ENCODE measurements around the gene PPP2R1A. TPM values are rescaled to one million over a fixed set of nuclear protein-coding genes. Genes with fewer than 3 reads are reported as not detected.
"Not testable (repeated sequence)": the region's sequence is repeated elsewhere in the genome, so short reads cannot be mapped to it uniquely, and the experiment has no call there.

The PPP2R1A gene
- total RNA-seq, 2 experiments from 2014 or later = 231 to 236 TPM

DNA sequence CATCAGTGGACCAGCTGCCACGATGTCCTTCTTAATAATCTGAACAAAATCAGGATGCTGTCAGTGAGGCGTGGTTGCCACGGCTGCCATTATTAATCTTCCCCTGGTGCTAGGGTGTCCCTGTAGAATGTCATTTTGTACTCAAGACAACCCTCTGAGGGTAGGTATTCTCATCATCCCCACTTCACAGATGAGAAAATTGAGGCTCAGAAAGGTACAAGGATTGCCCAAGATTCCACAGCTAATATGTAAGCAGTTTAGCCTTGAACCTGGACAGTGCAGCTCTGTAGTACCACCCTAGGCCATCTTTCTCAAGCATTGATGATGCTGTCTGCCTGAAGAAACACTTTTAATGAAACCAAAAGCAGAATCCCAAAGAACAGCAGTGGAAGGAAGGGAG lies 8.1 kb downstream of the PPP2R1A start:
- CTCF ChIA-PET = no interaction called here
- POLR2A ChIA-PET = interaction anchor here (1.2 kb wide), 1 partner anchor 9 kb away, joined by 3 read pairs; the partner anchor contains the start of gene PPP2R1A

- ChIA-PET CTCF (no interaction called here), POLR2A (interaction anchor here (1.2 kb wide), 1 partner anchor 9 kb away, joined by 3 read pairs; the partner anchor contains the start of gene PPP2R1A)
Observed at GRCh38 chr19:52198678-52199077, 8.8 kb downstream of the PPP2R1A start.

DNA sequence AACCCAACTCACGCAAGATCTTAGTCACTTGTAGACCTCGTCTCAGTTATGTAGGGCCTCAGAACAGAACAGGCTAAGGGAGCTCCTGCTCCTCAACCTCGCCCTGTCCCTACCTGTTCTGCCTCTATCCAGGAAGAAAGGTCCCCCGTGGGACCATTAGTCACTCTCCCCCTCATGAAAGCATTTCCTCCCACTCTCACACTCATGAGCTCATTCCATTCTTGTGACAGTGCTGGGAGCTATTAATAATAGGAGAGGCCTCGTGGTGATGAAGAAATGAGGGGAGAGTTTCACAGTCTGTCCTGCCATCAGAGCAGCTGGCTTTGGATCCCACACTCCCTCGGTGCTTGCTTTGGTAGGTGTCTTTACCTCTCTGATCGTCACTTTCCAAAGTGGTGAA lies 10.2 kb downstream of the PPP2R1A start:
- CTCF ChIA-PET = no interaction called here
- POLR2A ChIA-PET = no interaction called here

- CTCF ChIA-PET, POLR2A ChIA-PET: not testable (repeated sequence)
Observed at GRCh38 chr19:52200755-52201391, 11.0 kb downstream of the PPP2R1A start.

DNA sequence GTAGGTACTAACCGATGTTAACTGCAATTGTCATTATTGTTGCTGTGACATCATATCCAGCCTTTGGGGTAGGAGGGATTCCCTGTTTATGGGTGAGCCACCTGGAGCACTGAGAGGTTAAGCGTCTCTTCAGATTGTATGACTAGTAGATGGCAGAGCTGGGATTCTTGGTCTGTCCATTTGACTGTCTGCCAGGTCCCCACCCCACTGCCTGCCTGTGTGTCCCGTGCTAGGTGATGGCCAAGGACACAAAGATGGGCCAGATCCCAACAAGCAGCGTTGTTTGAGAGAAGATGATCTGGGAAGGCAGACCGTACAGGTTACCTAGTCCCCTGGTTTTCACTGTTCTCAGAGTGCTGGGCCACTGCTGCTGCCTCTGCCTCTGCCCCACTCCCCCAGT lies 16.6 kb downstream of the PPP2R1A start:
- POLR2A ChIA-PET = no interaction called here
- CTCF ChIA-PET = no interaction called here

- POLR2A ChIA-PET = no interaction called here
- CTCF ChIA-PET = interaction anchor here (1.0 kb wide), 1 partner anchor 490 kb away, joined by 3 read pairs; no protein-coding TSS in a partner anchor
Observed at GRCh38 chr19:52211203-52211602, 21.4 kb downstream of the PPP2R1A start.

DNA sequence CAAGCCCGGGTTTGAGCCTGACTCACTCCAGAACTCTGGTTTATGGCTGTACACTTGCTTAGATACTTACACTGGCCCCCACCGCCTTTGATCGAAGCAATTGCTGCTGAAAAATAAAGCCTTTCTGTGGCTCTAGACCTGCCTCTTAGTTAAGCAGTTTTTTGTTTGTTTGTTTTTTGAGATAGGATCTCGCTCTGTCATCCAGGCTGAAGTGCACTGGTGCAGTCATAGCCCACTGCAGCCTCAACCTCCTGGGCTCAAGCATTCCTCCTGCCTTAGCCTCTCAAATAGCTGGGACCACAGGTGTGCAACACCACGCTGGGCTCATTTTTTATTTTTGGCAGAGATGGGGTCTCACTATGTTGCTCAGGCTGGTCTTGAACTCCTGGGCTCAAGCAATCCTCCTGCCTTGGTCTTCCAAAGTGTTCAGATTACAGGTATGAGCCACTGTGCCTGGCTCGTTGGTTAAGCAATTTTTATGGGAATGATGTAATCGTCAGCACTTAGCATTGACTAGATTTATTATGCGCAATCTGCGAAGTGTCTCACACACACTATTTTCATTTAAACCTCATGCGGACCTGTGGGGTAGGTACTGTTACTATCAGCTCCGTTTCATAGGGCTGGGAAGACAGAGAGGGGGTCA lies 22.2 kb downstream of the PPP2R1A start:
- ChIA-PET CTCF (no interaction called here), POLR2A (no interaction called here)

- CTCF ChIA-PET = interaction anchor here (0.8 kb wide), 1 partner anchor 62 kb away, joined by 5 read pairs; no protein-coding TSS in a partner anchor
- POLR2A ChIA-PET = interaction anchor here (0.7 kb wide), 1 partner anchor 13 kb away, joined by 5 read pairs; no protein-coding TSS in a partner anchor
Observed at GRCh38 chr19:52212572-52213255, 22.9 kb downstream of the PPP2R1A start.

GRCh38 chr19:52214241-52214640 lies 24.4 kb downstream of the PPP2R1A start:
- CTCF ChIA-PET = no interaction called here
- POLR2A ChIA-PET = no interaction called here

DNA sequence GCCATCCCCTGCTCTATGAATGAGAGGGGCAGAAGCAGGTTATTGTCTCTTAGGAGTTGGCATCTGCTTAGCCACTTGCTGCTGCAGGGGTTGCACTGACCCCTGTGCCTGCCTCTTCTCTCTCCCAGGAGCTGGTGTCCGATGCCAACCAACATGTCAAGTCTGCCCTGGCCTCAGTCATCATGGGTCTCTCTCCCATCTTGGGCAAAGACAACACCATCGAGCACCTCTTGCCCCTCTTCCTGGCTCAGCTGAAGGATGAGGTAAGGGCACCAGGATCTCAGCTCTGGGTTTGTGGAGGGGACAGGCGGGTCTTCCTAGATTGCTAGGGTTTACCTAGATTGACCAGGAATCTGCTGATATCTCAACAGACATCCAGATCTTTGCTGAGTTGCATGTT lies 26.5 kb downstream of the PPP2R1A start:
- ChIA-PET CTCF (interaction anchor here (1.5 kb wide), 1 partner anchor 21 kb away, joined by 3 read pairs; no protein-coding TSS in a partner anchor), POLR2A (no interaction called here)

GRCh38 chr19:52217576-52217975 lies 27.7 kb downstream of the PPP2R1A start:
- ChIA-PET CTCF (interaction anchor here (1.5 kb wide), 1 partner anchor 20 kb away, joined by 3 read pairs; no protein-coding TSS in a partner anchor), POLR2A (no interaction called here)

DNA sequence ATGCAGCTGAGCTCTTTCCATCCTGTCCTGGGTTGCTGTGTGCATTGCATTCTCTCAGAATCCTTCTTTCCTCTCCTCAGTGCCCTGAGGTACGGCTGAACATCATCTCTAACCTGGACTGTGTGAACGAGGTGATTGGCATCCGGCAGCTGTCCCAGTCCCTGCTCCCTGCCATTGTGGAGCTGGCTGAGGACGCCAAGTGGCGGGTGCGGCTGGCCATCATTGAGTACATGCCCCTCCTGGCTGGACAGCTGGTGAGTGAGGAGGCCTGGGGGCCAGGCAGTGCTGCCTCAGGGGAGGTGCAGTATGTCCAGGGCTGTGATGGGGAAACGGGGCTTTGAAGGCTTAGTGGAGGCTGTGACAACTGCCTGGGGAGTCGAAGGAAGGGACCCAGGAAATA lies 29.8 kb downstream of the PPP2R1A start:
- CTCF ChIA-PET = interaction anchor here (1.2 kb wide), 1 partner anchor 18 kb away, joined by 3 read pairs; no protein-coding TSS in a partner anchor
- POLR2A ChIA-PET = no interaction called here

DNA sequence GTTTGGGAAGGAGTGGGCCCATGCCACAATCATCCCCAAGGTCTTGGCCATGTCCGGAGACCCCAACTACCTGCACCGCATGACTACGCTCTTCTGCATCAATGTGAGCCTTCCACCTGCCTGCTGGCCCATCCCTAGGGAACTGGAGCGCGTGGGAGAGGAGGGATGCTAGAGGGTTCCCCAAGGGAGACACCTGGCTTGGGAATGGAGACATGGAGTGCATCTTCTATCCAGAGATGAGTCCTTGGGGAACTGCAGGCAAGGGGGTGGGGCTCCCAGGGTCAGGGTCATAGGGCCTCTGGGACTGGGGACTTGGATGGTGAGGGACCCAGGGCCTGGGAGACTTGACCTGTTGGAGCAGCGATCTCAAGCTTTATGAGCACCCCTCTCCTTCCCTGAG lies 31.2 kb downstream of the PPP2R1A start:
- POLR2A ChIA-PET = no interaction called here
- CTCF ChIA-PET = no interaction called here

GRCh38 chr19:52221831-52222375 lies 32.1 kb downstream of the PPP2R1A start:
- ChIA-PET CTCF (no interaction called here), POLR2A (no interaction called here)

GRCh38 chr19:52224211-52224610 lies 34.4 kb downstream of the PPP2R1A start:
- CTCF ChIA-PET = interaction anchor here (0.7 kb wide), 1 partner anchor 114 kb away, joined by 4 read pairs; no protein-coding TSS in a partner anchor
- POLR2A ChIA-PET = no interaction called here

DNA sequence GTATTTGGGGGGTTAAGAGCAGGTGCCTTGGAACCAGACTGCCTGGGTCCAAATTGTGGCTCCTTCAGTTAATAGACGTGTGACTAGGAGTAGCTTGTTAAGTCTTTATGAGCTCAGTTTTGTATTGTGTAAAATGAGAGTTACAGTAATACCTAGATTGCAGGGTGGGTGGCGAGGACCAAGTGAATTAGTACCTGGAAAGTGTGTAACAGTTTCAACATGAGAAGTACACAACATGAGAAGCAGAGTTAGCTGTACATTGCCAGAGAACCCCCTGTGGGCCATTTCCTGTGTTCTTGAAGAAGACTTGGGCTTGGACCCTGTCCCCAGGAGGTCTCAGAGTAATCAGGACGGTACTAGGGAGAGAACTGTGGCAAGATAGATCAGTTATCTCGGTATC lies 36.8 kb downstream of the PPP2R1A start:
- POLR2A ChIA-PET = interaction anchor here (0.7 kb wide), 1 partner anchor 37 kb away, joined by 3 read pairs; the partner anchor contains the start of gene PPP2R1A
- CTCF ChIA-PET = interaction anchor here (1.4 kb wide), 1 partner anchor 9 kb away, joined by 3 read pairs; no protein-coding TSS in a partner anchor

DNA sequence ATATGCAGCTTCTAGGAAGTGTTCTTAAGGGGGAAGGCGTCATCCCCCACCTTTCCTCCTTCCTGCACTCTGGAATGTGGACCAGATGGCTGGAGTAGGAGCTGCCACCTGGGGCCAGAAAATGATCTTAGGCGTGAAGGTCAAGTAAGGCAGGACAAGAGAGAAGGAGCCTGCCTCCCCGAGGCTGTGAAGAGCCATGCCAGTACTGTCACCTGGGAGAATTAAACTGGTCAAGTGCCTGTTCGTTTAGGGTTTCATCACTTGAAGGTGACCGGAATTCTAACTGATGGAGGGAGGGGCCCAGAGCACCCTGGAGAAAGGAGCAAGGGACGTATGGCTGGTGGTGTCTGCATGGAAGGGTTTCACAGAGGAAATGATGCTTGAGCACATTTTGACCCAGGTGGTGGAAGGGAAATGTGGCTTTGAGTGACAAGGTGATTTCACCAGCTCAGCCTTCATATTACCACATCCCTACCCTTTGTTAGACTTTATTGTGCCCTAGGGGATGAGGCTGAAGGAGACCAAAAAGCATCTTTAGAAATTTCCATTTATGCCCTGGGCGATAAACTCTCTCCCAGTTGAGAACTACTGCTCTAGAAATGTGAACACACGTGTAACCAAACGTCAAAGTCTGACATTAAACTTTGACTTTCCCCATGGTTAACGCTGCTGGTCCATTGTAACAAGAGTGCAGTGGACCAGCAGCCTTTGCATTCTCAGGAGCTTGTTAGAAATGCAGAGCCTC lies 37.5 kb downstream of the PPP2R1A start:
- CTCF ChIA-PET = interaction anchor here (1.4 to 1.5 kb wide), 2 partner anchors 9 to 10 kb away, joined by 3 to 5 read pairs; no protein-coding TSS in a partner anchor
- POLR2A ChIA-PET = no interaction called here

DNA sequence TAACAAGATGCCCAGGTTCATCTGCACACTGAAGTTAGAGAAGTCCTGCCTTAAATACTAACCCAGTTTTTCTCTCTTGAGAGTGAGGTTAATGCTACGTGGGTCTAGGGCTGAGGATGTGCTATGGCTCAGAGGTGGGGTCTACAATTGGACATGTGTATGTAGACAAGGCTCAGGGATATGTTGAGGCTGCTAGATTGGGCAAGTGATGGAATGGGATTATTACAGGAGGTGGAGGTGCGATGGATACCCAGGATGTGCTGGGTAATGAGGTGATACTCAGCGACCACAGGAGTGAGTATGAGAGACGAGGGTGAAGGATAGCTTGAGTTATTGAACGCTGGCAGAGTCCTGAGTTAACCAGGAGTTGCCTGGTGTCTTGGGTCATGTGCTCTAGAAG lies 38.1 kb downstream of the PPP2R1A start:
- POLR2A ChIA-PET = no interaction called here

GRCh38 chr19:52229524-52229923 lies 39.7 kb downstream of the PPP2R1A start:
- CTCF ChIA-PET = interaction anchor here (0.6 kb wide), 1 partner anchor 118 kb away, joined by 4 read pairs; no protein-coding TSS in a partner anchor
- POLR2A ChIA-PET = no interaction called here

More for the DNA sequence above, 38.1 kb downstream of the PPP2R1A start:
- CTCF ChIA-PET = interaction anchor here (1.5 kb wide), 1 partner anchor 10 kb away, joined by 5 read pairs; no protein-coding TSS in a partner anchor

Data from activated CD8-positive, alpha-beta memory T cell treated with anti-CD3 and anti-CD28 coated beads for 36 hours (primary cell).